Measurements from ENCODE around the gene HHATL. TPM values are rescaled to one million over a fixed set of nuclear protein-coding genes. Genes with fewer than 3 reads are reported as not detected.

HHATL gene
- total RNA-seq, 1 experiment from 2014 or later: not detected

- Histone ChIP-seq H3K27me3 (replicated peaks; ENCODE audit: control insufficient read depth, insufficient read depth, low read length) (no peaks in the 10 kb centered on the region), H3K36me3 (ENCODE audit: control insufficient read depth, insufficient read depth, low read length) (no peaks in the 10 kb centered on the region), H3K4me3 (ENCODE audit: low read depth, low read length) (no peak overlapping the region), H3K9me3 (no peaks in the 10 kb centered on the region), H3K4me1 (no peaks in the 10 kb centered on the region)
- Mint-ChIP-seq H3K4me3 (ENCODE audit: unreplicated experiment) (no peak overlapping the region), H3K4me1 (ENCODE audit: low read depth, unreplicated experiment) (no peaks in the 10 kb centered on the region), H3K27ac (ENCODE audit: unreplicated experiment) (no peak overlapping the region), H3K27me3 (ENCODE audit: insufficient read depth, unreplicated experiment) (no peaks in the 10 kb centered on the region), H3K36me3 (ENCODE audit: insufficient read depth, unreplicated experiment) (peaks cover 4% of the 10 kb centered on the region), H3K9me3 (ENCODE audit: unreplicated experiment) (no peaks in the 10 kb centered on the region)
- no peak for DNase-seq
- intact Hi-C loops (cut with micrococcal nuclease; ENCODE audit: unreplicated experiment): loop anchor here (2.0 kb wide), 1 partner anchor 83 kb away; no protein-coding TSS in a partner anchor
- ChIA-PET CTCF (no interaction called here), POLR2A (no interaction called here)
- no TSS peak for BruUV-seq (replicated peaks)
- no peak for TF ChIP-seq CTCF (IDR thresholded peaks at IDR 0.05; ENCODE audit: insufficient read depth in 1 of 2, low read depth in 1 of 2, low read length in 1 of 2, severe bottlenecking in 1 of 2, unreplicated experiment in 1 of 2)
Measured at GRCh38 chr3:42661593-42662022, 41.0 kb downstream of the HHATL start.

- H3K36me3 Mint-ChIP-seq (ENCODE audit: insufficient read depth, unreplicated experiment): peaks cover 4% of the 10 kb centered on the region
- no peaks in the 10 kb centered on the region for H3K36me3 ChIP-seq (ENCODE audit: control insufficient read depth, insufficient read depth, low read length)
- H3K27me3 Mint-ChIP-seq (ENCODE audit: insufficient read depth, unreplicated experiment): no peaks in the 10 kb centered on the region
- no peak overlapping the region for H3K4me3 Mint-ChIP-seq (ENCODE audit: unreplicated experiment)
- H3K9me3 ChIP-seq: no peaks in the 10 kb centered on the region
- no peaks in the 10 kb centered on the region for H3K27me3 ChIP-seq (replicated peaks; ENCODE audit: control insufficient read depth, insufficient read depth, low read length)
- no peaks in the 10 kb centered on the region for H3K4me1 Mint-ChIP-seq (ENCODE audit: low read depth, unreplicated experiment)
- no peaks in the 10 kb centered on the region for H3K9me3 Mint-ChIP-seq (ENCODE audit: unreplicated experiment)
- intact Hi-C loops (cut with micrococcal nuclease; ENCODE audit: unreplicated experiment): loop anchor here (2.0 kb wide), 1 partner anchor 84 kb away; no protein-coding TSS in a partner anchor
- no peak for DNase-seq
- no peaks in the 10 kb centered on the region for H3K4me1 ChIP-seq
- POLR2A ChIA-PET: no interaction called here
- no TSS peak for BruUV-seq (replicated peaks)
- no peak for TF ChIP-seq CTCF (IDR thresholded peaks at IDR 0.05; ENCODE audit: insufficient read depth in 1 of 2, low read depth in 1 of 2, low read length in 1 of 2, severe bottlenecking in 1 of 2, unreplicated experiment in 1 of 2)
- no peak overlapping the region for H3K4me3 ChIP-seq (ENCODE audit: low read depth, low read length)
- H3K27ac Mint-ChIP-seq (ENCODE audit: unreplicated experiment): no peak overlapping the region
- CTCF ChIA-PET: no interaction called here
Measured at GRCh38 chr3:42660898-42661297, 41.7 kb downstream of the HHATL start.

- Mint-ChIP-seq H3K27ac (ENCODE audit: unreplicated experiment) (no peak overlapping the region), H3K9me3 (ENCODE audit: unreplicated experiment) (no peaks in the 10 kb centered on the region), H3K27me3 (ENCODE audit: insufficient read depth, unreplicated experiment) (no peaks in the 10 kb centered on the region), H3K36me3 (ENCODE audit: insufficient read depth, unreplicated experiment) (peaks cover 4% of the 10 kb centered on the region), H3K4me3 (ENCODE audit: unreplicated experiment) (no peak overlapping the region), H3K4me1 (ENCODE audit: low read depth, unreplicated experiment) (no peaks in the 10 kb centered on the region)
- Histone ChIP-seq H3K4me1 (peaks cover 2% of the 10 kb centered on the region; the same call in 1 of the 2 replicates), H3K27me3 (replicated peaks; ENCODE audit: control insufficient read depth, insufficient read depth, low read length) (no peaks in the 10 kb centered on the region), H3K9me3 (no peaks in the 10 kb centered on the region), H3K36me3 (ENCODE audit: control insufficient read depth, insufficient read depth, low read length) (no peaks in the 10 kb centered on the region), H3K4me3 (ENCODE audit: low read depth, low read length) (no peak overlapping the region)
- ChIA-PET POLR2A (no interaction called here), CTCF (no interaction called here)
- no peak for TF ChIP-seq CTCF (IDR thresholded peaks at IDR 0.05; ENCODE audit: insufficient read depth in 1 of 2, low read depth in 1 of 2, low read length in 1 of 2, severe bottlenecking in 1 of 2, unreplicated experiment in 1 of 2)
- intact Hi-C loops (cut with micrococcal nuclease; ENCODE audit: unreplicated experiment): loop anchor here (2.0 kb wide), 1 partner anchor 85 kb away; no protein-coding TSS in a partner anchor
- no peak for DNase-seq
- BruUV-seq (replicated peaks): no TSS peak
Measured at GRCh38 chr3:42660131-42660715, 42.4 kb downstream of the HHATL start.

All from Caco-2 (cell line).